ENCODE results near the gene POLR3A.

- no peak for TF ChIP-seq EZH2 (IDR thresholded peaks at IDR 0.05; ENCODE audit: low read length, unreplicated experiment)
- TF ChIP-seq, protein P1, sequence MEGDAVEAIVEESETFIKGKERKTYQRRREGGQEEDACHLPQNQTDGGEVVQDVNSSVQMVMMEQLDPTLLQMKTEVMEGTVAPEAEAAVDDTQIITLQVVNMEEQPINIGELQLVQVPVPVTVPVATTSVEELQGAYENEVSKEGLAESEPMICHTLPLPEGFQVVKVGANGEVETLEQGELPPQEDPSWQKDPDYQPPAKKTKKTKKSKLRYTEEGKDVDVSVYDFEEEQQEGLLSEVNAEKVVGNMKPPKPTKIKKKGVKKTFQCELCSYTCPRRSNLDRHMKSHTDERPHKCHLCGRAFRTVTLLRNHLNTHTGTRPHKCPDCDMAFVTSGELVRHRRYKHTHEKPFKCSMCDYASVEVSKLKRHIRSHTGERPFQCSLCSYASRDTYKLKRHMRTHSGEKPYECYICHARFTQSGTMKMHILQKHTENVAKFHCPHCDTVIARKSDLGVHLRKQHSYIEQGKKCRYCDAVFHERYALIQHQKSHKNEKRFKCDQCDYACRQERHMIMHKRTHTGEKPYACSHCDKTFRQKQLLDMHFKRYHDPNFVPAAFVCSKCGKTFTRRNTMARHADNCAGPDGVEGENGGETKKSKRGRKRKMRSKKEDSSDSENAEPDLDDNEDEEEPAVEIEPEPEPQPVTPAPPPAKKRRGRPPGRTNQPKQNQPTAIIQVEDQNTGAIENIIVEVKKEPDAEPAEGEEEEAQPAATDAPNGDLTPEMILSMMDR (conservative IDR thresholded peaks at IDR 0.05; ENCODE audit: low read depth, low read length): no peak
These were observed 35.7 kb downstream of the POLR3A start for GRCh38 chr10:77993620-77994019.

All from PC-3 (cell line).